HG03025 (cell line): ENCODE results near the gene TSPEAR.

ENCODE experiments used
- ATAC-seq: cut with Tn5 transposase; IDR thresholded peaks from one replicate; pipeline ENCODE4 v1.9.1; 2021; ENCODE audit warnings: mild to moderate bottlenecking, moderate library complexity; ENCODE audit not compliant: unreplicated experiment, low FRiP score

Gene TSPEAR

GRCh38 chr21:44724196-44724595 is 12.8 kb upstream of the TSPEAR start:
- no peak for ATAC-seq

- ATAC-seq: no peak
Observed at GRCh38 chr21:44723177-44724131, 12.1 kb upstream of the TSPEAR start.

- no peak for ATAC-seq
Observed at GRCh38 chr21:44722731-44723130, 11.4 kb upstream of the TSPEAR start.

GRCh38 chr21:44720170-44720569 is 8.8 kb upstream of the TSPEAR start:
- no peak for ATAC-seq

- no peak for ATAC-seq
Observed at GRCh38 chr21:44718571-44718970, 7.2 kb upstream of the TSPEAR start.

GRCh38 chr21:44718093-44718492 is 6.7 kb upstream of the TSPEAR start:
- ATAC-seq: no peak

GRCh38 chr21:44716984-44717383 is 5.6 kb upstream of the TSPEAR start:
- no peak for ATAC-seq

- no peak for ATAC-seq
Observed at GRCh38 chr21:44714905-44715304, 3.5 kb upstream of the TSPEAR start.

GRCh38 chr21:44713846-44714245 is 2.5 kb upstream of the TSPEAR start:
- no peak for ATAC-seq

GRCh38 chr21:44713130-44713529 is 1.8 kb upstream of the TSPEAR start:
- ATAC-seq: no peak

GRCh38 chr21:44712203-44713028 is 1.0 kb upstream of the TSPEAR start:
- ATAC-seq: no peak

GRCh38 chr21:44710756-44711326 is 531 bp downstream of the TSPEAR start:
- ATAC-seq: no peak

GRCh38 chr21:44710294-44710665 is 1.1 kb downstream of the TSPEAR start:
- ATAC-seq: no peak

GRCh38 chr21:44709426-44710293 is 1.7 kb downstream of the TSPEAR start:
- no peak for ATAC-seq

GRCh38 chr21:44708866-44709425 is 2.4 kb downstream of the TSPEAR start:
- no peak for ATAC-seq

- ATAC-seq: no peak
Observed at GRCh38 chr21:44708213-44708865, 3.0 kb downstream of the TSPEAR start.

GRCh38 chr21:44706706-44707581 is 4.4 kb downstream of the TSPEAR start:
- ATAC-seq: no peak

- no peak for ATAC-seq
Observed at GRCh38 chr21:44706026-44706705, 5.2 kb downstream of the TSPEAR start.
